Vagina (tissue), 2 donors: ENCODE data around the gene TMEM139. TPM values are rescaled to one million over a fixed set of nuclear protein-coding genes. Genes with fewer than 3 reads are reported as not detected.
A peak's percentile ranks its signal among the peaks of the same experiment; 100 is the strongest.

Experiments
- DNase-seq, 2 donors: peaks; one replicate each; pipeline ENCODE4 v3.0.0-alpha.2; 2017; ENCODE audit errors: extremely low spot score in 2 of 2
- H3K27ac ChIP-seq: fragments of 200-600 bp; sonication (generic); one replicate; pipeline ENCODE4 v1.5.1; 2019
- H3K27me3 ChIP-seq: fragments of 200-600 bp; sonication (generic); one replicate; pipeline ENCODE4 v1.5.1; 2019
- H3K36me3 ChIP-seq, 2 donors: fragments of 200-600 bp; sonication (generic); one replicate each; pipeline ENCODE4 v1.5.1; 2017 to 2019
- H3K4me1 ChIP-seq: fragments of 200-600 bp; sonication (generic); one replicate; pipeline ENCODE4 v1.5.1; 2019
- H3K4me3 ChIP-seq, 2 donors: fragments of 200-600 bp; sonication (generic); 1 replicate in 1 of 2; 2 replicates in 1 of 2; pipeline ENCODE4 v1.5.1; 2016 to 2019
- H3K9me3 ChIP-seq: fragments of 200-600 bp; sonication (generic); one replicate; pipeline ENCODE4 v1.5.1; 2019
- CTCF ChIP-seq, 3 experiments: fragments of 450-650 bp in 2 of 3; fragments of 200-600 bp in 1 of 3; sonication (generic) in 1 of 3; IDR thresholded peaks; one replicate each; pipeline ENCODE4 v1.5.1; 2017 to 2019; ENCODE audit warnings: antibody characterized with exemption in 3 of 3, mild to moderate bottlenecking in 2 of 3, moderate library complexity in 2 of 3
- POLR2A ChIP-seq, 2 donors: fragments of 450-650 bp; IDR thresholded peaks; one replicate each; pipeline ENCODE4 v1.6.1; 2017; ENCODE audit warnings: antibody characterized with exemption in 2 of 2, mild to moderate bottlenecking in 2 of 2, moderate library complexity in 2 of 2
- POLR2AphosphoS5 ChIP-seq, 2 donors: sonication (generic); formaldehyde crosslinking; IDR thresholded peaks; one replicate each; pipeline ENCODE4 v1.9.0; 2017; ENCODE audit warnings: antibody characterized with exemption in 2 of 2, mild to moderate bottlenecking in 2 of 2, low read depth in 1 of 2; ENCODE audit not compliant: insufficient read depth in 1 of 2
- intact Hi-C: fragments of 100-400 bp; cut with DNase I; formaldehyde crosslinking; loops from one replicate; pipeline ENCODE4 v1.15.1; 2023
- total RNA-seq: library from RNA; depleted of rRNA; stranded (reverse); fragments of >200 nt; gene quantifications from one replicate; pipeline ENCODE4 v1.2.3, GENCODE V29; 2016

TMEM139 gene
- total RNA-seq, 1 donor from 2014 or later: not detected

- Histone ChIP-seq H3K27me3 (no peaks in the 10 kb centered on the region), H3K36me3 (no peaks in the 10 kb centered on the region), H3K4me1 (no peaks in the 10 kb centered on the region), H3K4me3 (no peak overlapping the region), H3K27ac (no peak overlapping the region), H3K9me3 (no peaks in the 10 kb centered on the region)
- intact Hi-C loops: no loop called here
- TF ChIP-seq POLR2A (IDR thresholded peaks at IDR 0.05) (no peak), POLR2AphosphoS5 (IDR thresholded peaks at IDR 0.05; ENCODE audit: insufficient read depth in 1 of 2, low read depth in 1 of 2) (no peak), CTCF (IDR thresholded peaks at IDR 0.05) (no peak)
- DNase-seq: no peak
Observed at GRCh38 chr7:143325240-143325639, 40.5 kb downstream of the TMEM139 start.

- Histone ChIP-seq H3K27ac (no peak overlapping the region), H3K4me1 (peaks cover 10% of the 10 kb centered on the region), H3K9me3 (no peaks in the 10 kb centered on the region), H3K4me3 (no peak overlapping the region), H3K27me3 (no peaks in the 10 kb centered on the region), H3K36me3 (no peaks in the 10 kb centered on the region)
- intact Hi-C loops: no loop called here
- no peak for TF ChIP-seq POLR2AphosphoS5 (IDR thresholded peaks at IDR 0.05; ENCODE audit: insufficient read depth in 1 of 2, low read depth in 1 of 2)
- TF ChIP-seq CTCF (IDR thresholded peaks at IDR 0.05): no peak
- TF ChIP-seq POLR2A (IDR thresholded peaks at IDR 0.05): no peak
- DNase-seq: no peak
Observed at GRCh38 chr7:143327903-143328302, 43.1 kb downstream of the TMEM139 start.

- H3K4me3 ChIP-seq: no peak overlapping the region
- intact Hi-C loops: no loop called here
- H3K27ac ChIP-seq: no peak overlapping the region
- H3K36me3 ChIP-seq: no peaks in the 10 kb centered on the region
- no peaks in the 10 kb centered on the region for H3K9me3 ChIP-seq
- DNase-seq: no peak
- H3K27me3 ChIP-seq: no peaks in the 10 kb centered on the region
- TF ChIP-seq POLR2A (IDR thresholded peaks at IDR 0.05) (no peak), CTCF (IDR thresholded peaks at IDR 0.05) (no peak), POLR2AphosphoS5 (IDR thresholded peaks at IDR 0.05; ENCODE audit: insufficient read depth in 1 of 2, low read depth in 1 of 2) (no peak)
- H3K4me1 ChIP-seq: peaks cover 10% of the 10 kb centered on the region
Observed at GRCh38 chr7:143329471-143330170, 44.9 kb downstream of the TMEM139 start.

- Histone ChIP-seq H3K36me3 (no peaks in the 10 kb centered on the region), H3K9me3 (no peaks in the 10 kb centered on the region), H3K4me3 (no peak overlapping the region), H3K4me1 (peaks cover 10% of the 10 kb centered on the region), H3K27ac (no peak overlapping the region), H3K27me3 (no peaks in the 10 kb centered on the region)
- no peak for DNase-seq
- no peak for TF ChIP-seq CTCF (IDR thresholded peaks at IDR 0.05)
- TF ChIP-seq POLR2A (IDR thresholded peaks at IDR 0.05): no peak
- peak in 1 of 2 donors; percentile 79 for TF ChIP-seq POLR2AphosphoS5 (IDR thresholded peaks at IDR 0.05; ENCODE audit: insufficient read depth in 1 of 2, low read depth in 1 of 2)
- intact Hi-C loops: no loop called here
Observed at GRCh38 chr7:143331179-143331801, 46.5 kb downstream of the TMEM139 start.

- Histone ChIP-seq H3K36me3 (no peaks in the 10 kb centered on the region), H3K4me3 (no peak overlapping the region), H3K27me3 (no peaks in the 10 kb centered on the region), H3K9me3 (no peaks in the 10 kb centered on the region), H3K27ac (no peak overlapping the region), H3K4me1 (peaks cover 10% of the 10 kb centered on the region)
- TF ChIP-seq POLR2AphosphoS5 (IDR thresholded peaks at IDR 0.05; ENCODE audit: insufficient read depth in 1 of 2, low read depth in 1 of 2): no peak
- no peak for TF ChIP-seq CTCF (IDR thresholded peaks at IDR 0.05)
- TF ChIP-seq POLR2A (IDR thresholded peaks at IDR 0.05): no peak
- intact Hi-C loops: no loop called here
- no peak for DNase-seq
Observed at GRCh38 chr7:143334244-143334643, 49.5 kb downstream of the TMEM139 start.
